Loucy (cell line): ENCODE results near the gene PDLIM3.

Source experiments
- H2AFZ ChIP-seq: fragments of 200-600 bp; sonication (generic); 2 replicates; pipeline ENCODE4 v1.6.0; 2016; ENCODE audit warnings: antibody characterized with exemption, mild to moderate bottlenecking, low read length, moderate library complexity
- H3F3A ChIP-seq: fragments of 200-600 bp; 2 replicates; pipeline ENCODE4 v1.6.0; 2016; ENCODE audit warnings: antibody characterized with exemption, low read depth, mild to moderate bottlenecking
- H3K27me3 ChIP-seq: fragments of 200-600 bp; sonication (generic); 2 replicates; pipeline ENCODE4 v1.6.1; 2014; ENCODE audit warnings: low read length, mild to moderate bottlenecking; ENCODE audit not compliant: insufficient read depth, poor library complexity, severe bottlenecking
- H3K36me3 ChIP-seq: fragments of 200-600 bp; sonication (generic); 2 replicates; pipeline ENCODE4 v1.6.1; 2016; ENCODE audit warnings: low read length; ENCODE audit not compliant: insufficient read depth
- H3K4me1 ChIP-seq: fragments of 200-600 bp; sonication (generic); 2 replicates; pipeline ENCODE4 v1.5.1; 2014; ENCODE audit warnings: low read length, mild to moderate bottlenecking; ENCODE audit not compliant: insufficient read depth, poor library complexity, severe bottlenecking
- H3K4me2 ChIP-seq: fragments of 200-600 bp; sonication (generic); 2 replicates; pipeline ENCODE4 v1.6.0; 2014; ENCODE audit warnings: antibody characterized with exemption, low read length, low read depth, mild to moderate bottlenecking; ENCODE audit not compliant: poor library complexity, severe bottlenecking
- H3K4me3 ChIP-seq: fragments of 200-600 bp; sonication (generic); 2 replicates; pipeline ENCODE4 v1.5.1; 2014; ENCODE audit warnings: low read length, mild to moderate bottlenecking, mixed read lengths; ENCODE audit not compliant: poor library complexity, severe bottlenecking
- H3K79me2 ChIP-seq: fragments of 200-600 bp; sonication (generic); 2 replicates; pipeline ENCODE4 v1.6.1; 2014; ENCODE audit warnings: low read length; ENCODE audit not compliant: insufficient read depth
- H3K9ac ChIP-seq: fragments of 200-600 bp; sonication (generic); 2 replicates; pipeline ENCODE4 v1.6.0; 2014; ENCODE audit warnings: mild to moderate bottlenecking, low read depth, low read length, moderate library complexity; ENCODE audit not compliant: poor library complexity, severe bottlenecking
- H3K9me2 ChIP-seq: fragments of 200-600 bp; sonication (generic); replicated peaks from 2 replicates; pipeline ENCODE4 v1.6.1; 2016; ENCODE audit warnings: low read depth, low read length, mixed read lengths
- H3K9me3 ChIP-seq: fragments of 200-600 bp; sonication (generic); 2 replicates; pipeline ENCODE4 v1.6.1; 2014; ENCODE audit warnings: mild to moderate bottlenecking, antibody characterized with exemption, low read length, low read depth; ENCODE audit not compliant: insufficient read depth
- H4K20me1 ChIP-seq: fragments of 200-600 bp; sonication (generic); 2 replicates; pipeline ENCODE4 v1.6.0; 2014; ENCODE audit warnings: antibody characterized with exemption, low read length, mild to moderate bottlenecking; ENCODE audit not compliant: insufficient read depth, poor library complexity, severe bottlenecking
- CTCF ChIP-seq: fragments of 200-600 bp; sonication (generic); conservative IDR thresholded peaks from 2 replicates; pipeline ENCODE4 v1.5.1; 2014; ENCODE audit warnings: mild to moderate bottlenecking, antibody characterized with exemption, low read length
- EZH2phosphoT487 ChIP-seq: fragments of 200-600 bp; IDR thresholded peaks from 2 replicates; pipeline ENCODE4 v1.6.1; 2018; ENCODE audit warnings: antibody characterized with exemption, mild to moderate bottlenecking, moderate library complexity, borderline replicate concordance

PDLIM3 gene

GRCh38 chr4:185471235-185472102 is 63.8 kb downstream of the PDLIM3 start, which contains the start of gene CCDC110:
CCDC110 (minus strand) TSS chr4:185471733; CDS start chr4:185471683, 50 bp downstream.
- no peak for TF ChIP-seq CTCF
- TF ChIP-seq EZH2phosphoT487 = no peak
- no peak within 1 kb of the TSS for H3K4me2 ChIP-seq
- H2AFZ ChIP-seq = no peak within 1 kb of the TSS
- H3K4me1 ChIP-seq = no peaks in the 10 kb centered on the region
- no peak within 1 kb of the TSS for H3K9ac ChIP-seq
- H3K9me2 ChIP-seq = no peaks in the 10 kb centered on the region
- H3K27me3 ChIP-seq = no peaks in the 10 kb centered on the region
- H4K20me1 ChIP-seq = no peaks in the 10 kb centered on the region
- no peaks in the 10 kb centered on the region for H3F3A ChIP-seq
- H3K9me3 ChIP-seq = no peaks in the 10 kb centered on the region
- no peaks in the 10 kb centered on the region for H3K79me2 ChIP-seq
- H3K4me3 ChIP-seq = no peak within 1 kb of the TSS
- H3K36me3 ChIP-seq = no peaks in the 10 kb centered on the region

DNA sequence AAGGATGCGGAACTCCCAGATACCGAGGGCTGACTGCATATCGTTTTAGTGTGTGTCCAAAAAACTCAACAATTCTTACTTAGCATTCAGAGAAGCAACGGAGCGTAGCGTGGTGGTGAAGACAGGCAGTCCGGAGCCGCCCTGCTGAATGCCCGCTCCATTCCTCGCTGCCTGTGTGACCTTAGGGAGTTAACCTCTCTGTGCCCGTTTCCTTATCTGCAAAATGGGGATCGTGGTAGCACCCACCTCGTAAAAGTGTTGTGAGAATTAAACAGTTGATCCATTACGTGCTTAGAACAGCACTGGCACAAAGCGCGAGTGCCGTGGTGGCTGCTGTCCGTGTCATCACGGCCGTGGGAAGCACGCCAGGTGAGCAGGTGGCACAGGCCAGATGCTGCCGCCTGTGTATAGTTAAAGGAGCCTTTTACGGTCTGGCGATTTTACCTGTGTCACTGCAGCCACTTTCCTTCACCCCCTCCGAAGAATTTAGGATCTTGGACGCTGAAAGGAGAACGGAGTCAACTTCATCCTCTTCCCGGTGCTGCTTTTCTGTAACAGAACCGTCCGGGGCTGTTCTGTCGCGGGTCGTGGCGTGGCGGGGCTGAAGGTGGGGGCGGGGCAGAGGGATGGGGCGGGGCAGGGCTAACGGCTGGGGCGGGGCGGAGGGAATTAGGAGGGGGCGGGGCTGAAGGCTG is 64.7 kb downstream of the PDLIM3 start:
- Histone ChIP-seq H3K9ac (no peak overlapping the region), H3K4me2 (no peak overlapping the region), H3K79me2 (no peaks in the 10 kb centered on the region)

GRCh38 chr4:185469580-185470154 is 65.6 kb downstream of the PDLIM3 start:
- Histone ChIP-seq H3K9me2 (no peaks in the 10 kb centered on the region), H3K27me3 (no peaks in the 10 kb centered on the region), H3K4me1 (no peaks in the 10 kb centered on the region), H4K20me1 (no peaks in the 10 kb centered on the region), H3K4me3 (no peak overlapping the region), H2AFZ (no peak overlapping the region), H3F3A (no peaks in the 10 kb centered on the region), H3K9ac (no peak overlapping the region), H3K79me2 (no peaks in the 10 kb centered on the region), H3K36me3 (no peaks in the 10 kb centered on the region), H3K9me3 (no peaks in the 10 kb centered on the region), H3K4me2 (no peak overlapping the region)
- TF ChIP-seq CTCF (no peak), EZH2phosphoT487 (no peak)

More for the DNA sequence above, 64.7 kb downstream of the PDLIM3 start:
- H2AFZ ChIP-seq = no peak overlapping the region
- H3F3A ChIP-seq = no peaks in the 10 kb centered on the region
- H3K36me3 ChIP-seq = no peaks in the 10 kb centered on the region
- no peak overlapping the region for H3K4me3 ChIP-seq
- no peaks in the 10 kb centered on the region for H3K27me3 ChIP-seq
- H3K9me3 ChIP-seq = no peaks in the 10 kb centered on the region
- TF ChIP-seq EZH2phosphoT487 (no peak), CTCF (no peak)
- H3K9me2 ChIP-seq = no peaks in the 10 kb centered on the region
- H3K4me1 ChIP-seq = no peaks in the 10 kb centered on the region
- H4K20me1 ChIP-seq = no peaks in the 10 kb centered on the region
